Ishikawa (cell line): ENCODE results near the gene TNNI3K.

Experiments used
- EP300 ChIP-seq: IDR thresholded peaks from 2 replicates; pipeline ENCODE4 v1.6.1; 2012; ENCODE audit warnings: borderline replicate concordance
- USF1 ChIP-seq: IDR thresholded peaks from 2 replicates; pipeline ENCODE4 v1.6.1; 2012

GRCh38 chr1:74590288-74590687 is 355.1 kb downstream of the TNNI3K start:
- TF ChIP-seq USF1 (no peak), EP300 (no peak)
